ENCODE measurements around the gene RFWD3.

RFWD3 gene

DNA sequence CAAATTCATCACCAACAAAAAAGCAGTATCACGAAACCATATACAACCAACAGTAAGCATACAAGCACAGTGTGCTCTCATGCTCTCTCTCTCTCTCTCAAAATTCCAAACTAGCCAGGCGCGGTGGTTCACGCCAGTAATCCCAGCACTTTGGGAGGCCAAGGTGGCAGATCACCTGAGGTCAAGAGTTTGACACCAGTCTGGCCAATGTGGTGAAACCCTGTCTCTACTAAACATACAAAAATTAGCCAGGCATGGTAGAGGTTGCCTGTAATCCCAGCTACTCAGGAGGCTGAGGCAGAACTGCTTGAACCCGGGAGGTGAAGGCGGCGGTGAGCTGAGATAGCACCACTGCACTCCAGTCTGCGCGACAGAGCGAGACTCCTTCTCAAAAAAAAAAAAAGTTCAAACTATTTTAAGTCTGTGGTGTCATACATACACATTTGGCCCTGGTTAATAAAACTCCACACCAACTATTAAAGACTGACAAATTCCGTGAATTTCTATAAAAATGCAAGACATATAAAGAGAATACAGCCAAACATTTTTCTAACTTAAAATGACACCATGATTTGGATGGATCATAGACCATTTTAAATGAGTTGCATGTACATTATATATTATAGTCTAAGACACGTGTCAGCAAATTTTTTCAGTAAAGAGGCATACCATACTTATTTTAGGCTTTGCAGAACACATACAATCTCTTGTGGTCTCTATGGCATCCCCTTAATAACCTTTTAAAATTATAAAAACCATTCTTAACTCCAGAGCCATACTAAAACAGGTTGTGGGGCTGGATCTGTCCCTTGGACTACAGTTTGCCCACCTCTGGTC is 90.7 kb downstream of the RFWD3 start:
- H3K9ac ChIP-seq (ENCODE audit: low read length) = no peak overlapping the region
- peaks cover 75% of the 10 kb centered on the region for H3K79me2 ChIP-seq (ENCODE audit: low read length)

DNA sequence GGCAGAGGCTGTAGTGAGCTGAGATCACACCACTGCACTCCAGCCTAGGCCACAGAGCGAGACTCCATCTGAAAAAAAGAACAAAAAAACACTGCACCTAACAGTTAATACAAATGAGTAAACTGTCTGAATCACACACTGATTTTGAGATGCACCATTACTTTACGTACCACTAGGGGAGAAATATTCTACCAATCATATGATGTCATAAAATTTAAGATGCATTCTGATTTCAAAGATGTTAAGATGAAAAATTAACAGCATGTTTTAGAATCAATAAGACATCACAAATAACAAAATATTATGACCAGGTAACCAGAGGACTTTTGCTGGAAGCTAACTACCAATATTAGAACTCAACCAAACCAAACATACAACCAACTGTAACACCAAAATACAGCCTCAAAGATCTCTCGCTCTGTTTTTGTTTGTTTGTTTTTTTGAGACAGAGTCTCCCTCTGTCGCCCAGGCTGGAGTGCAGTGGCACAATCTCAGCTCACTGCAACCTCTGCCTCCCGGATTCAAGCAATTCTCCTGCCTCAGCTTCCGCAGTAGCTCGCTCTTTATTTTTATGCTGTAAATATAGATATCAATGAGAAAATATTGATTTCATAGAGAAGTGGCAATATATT is 91.4 kb downstream of the RFWD3 start:
- DNase-seq = no peak
- H3K9ac ChIP-seq (ENCODE audit: low read length) = no peak overlapping the region
- peaks cover 75% of the 10 kb centered on the region for H3K79me2 ChIP-seq (ENCODE audit: low read length)
- H4K20me1 ChIP-seq (ENCODE audit: insufficient read depth, low read length) = no peaks in the 10 kb centered on the region
- H3K9me3 ChIP-seq (replicated peaks; ENCODE audit: insufficient read depth, low read length) = no peaks in the 10 kb centered on the region
- no peak overlapping the region for H3K4me2 ChIP-seq (ENCODE audit: low read depth, low read length)
- H3K9me2 ChIP-seq (replicated peaks; ENCODE audit: insufficient read depth, low read length) = no peaks in the 10 kb centered on the region
- no peaks in the 10 kb centered on the region for H3K36me3 ChIP-seq (replicated peaks; ENCODE audit: insufficient read depth, low read length)
- H3K27me3 ChIP-seq (replicated peaks; ENCODE audit: insufficient read depth, low read length) = no peaks in the 10 kb centered on the region
- no peak for TF ChIP-seq CTCF (IDR thresholded peaks at IDR 0.05; ENCODE audit: low read length)
- TF ChIP-seq EZH2 (optimal IDR thresholded peaks at IDR 0.05; ENCODE audit: low read depth, low read length) = no peak
- no peak for TF ChIP-seq EZH2phosphoT487 (IDR thresholded peaks at IDR 0.05; ENCODE audit: low read length)
- H3K4me3 ChIP-seq (ENCODE audit: low read length) = no peak overlapping the region
- 0 out of 2 replicates have a peak, but pooled peaks cover 5% of the 10 kb centered on the region for H3K4me1 ChIP-seq (ENCODE audit: low read length)
- no peak overlapping the region for H3K27ac ChIP-seq (ENCODE audit: low read length)
- H2AFZ ChIP-seq (ENCODE audit: low read length) = no peak overlapping the region
- no peaks in the 10 kb centered on the region for H3F3A ChIP-seq (ENCODE audit: insufficient read depth, low read length)

More for the DNA sequence above, 90.7 kb downstream of the RFWD3 start:
- Histone ChIP-seq H3K9me2 (replicated peaks; ENCODE audit: insufficient read depth, low read length) (no peaks in the 10 kb centered on the region), H3K4me2 (ENCODE audit: low read depth, low read length) (no peak overlapping the region), H3K4me1 (ENCODE audit: low read length) (peaks cover 5% of the 10 kb centered on the region; the same call in 1 of the 2 replicates), H3F3A (ENCODE audit: insufficient read depth, low read length) (no peaks in the 10 kb centered on the region), H3K36me3 (replicated peaks; ENCODE audit: insufficient read depth, low read length) (no peaks in the 10 kb centered on the region), H3K27me3 (replicated peaks; ENCODE audit: insufficient read depth, low read length) (no peaks in the 10 kb centered on the region), H2AFZ (ENCODE audit: low read length) (no peak overlapping the region), H3K27ac (ENCODE audit: low read length) (no peak overlapping the region), H3K4me3 (ENCODE audit: low read length) (no peak overlapping the region), H4K20me1 (ENCODE audit: insufficient read depth, low read length) (no peaks in the 10 kb centered on the region), H3K9me3 (replicated peaks; ENCODE audit: insufficient read depth, low read length) (no peaks in the 10 kb centered on the region)
- TF ChIP-seq CTCF (IDR thresholded peaks at IDR 0.05; ENCODE audit: low read length) (no peak), EZH2phosphoT487 (IDR thresholded peaks at IDR 0.05; ENCODE audit: low read length) (no peak), EZH2 (optimal IDR thresholded peaks at IDR 0.05; ENCODE audit: low read depth, low read length) (no peak)
- DNase-seq = no peak

DNA sequence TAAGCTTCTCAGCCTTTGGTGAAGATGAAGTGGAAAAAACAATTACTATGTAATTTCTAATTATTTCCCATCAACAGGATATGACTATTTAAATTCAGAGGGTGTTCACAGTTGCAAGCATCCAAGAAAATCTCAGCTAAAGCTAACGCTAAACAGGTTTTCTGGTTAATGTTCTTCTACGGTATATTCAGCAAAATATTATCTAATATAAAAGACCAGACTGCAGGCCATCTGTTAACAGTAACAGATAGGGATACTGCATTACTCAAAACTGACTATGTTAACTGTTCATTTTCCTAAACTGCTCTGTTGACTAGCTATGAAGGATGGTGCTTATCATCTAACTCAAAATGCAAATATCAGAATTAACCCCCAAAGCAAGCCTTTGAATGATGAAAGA is 92.5 kb downstream of the RFWD3 start:
- H3K9me2 ChIP-seq (replicated peaks; ENCODE audit: insufficient read depth, low read length) = no peaks in the 10 kb centered on the region
- no peaks in the 10 kb centered on the region for H3K27me3 ChIP-seq (replicated peaks; ENCODE audit: insufficient read depth, low read length)
- H3K79me2 ChIP-seq (ENCODE audit: low read length) = peaks cover 70% of the 10 kb centered on the region
- no peak overlapping the region for H3K4me3 ChIP-seq (ENCODE audit: low read length)
- H3K27ac ChIP-seq (ENCODE audit: low read length) = no peak overlapping the region
- no peaks in the 10 kb centered on the region for H4K20me1 ChIP-seq (ENCODE audit: insufficient read depth, low read length)
- 0 out of 2 replicates have a peak, but pooled peaks cover 5% of the 10 kb centered on the region for H3K4me1 ChIP-seq (ENCODE audit: low read length)
- no peak overlapping the region for H3K4me2 ChIP-seq (ENCODE audit: low read depth, low read length)
- DNase-seq = no peak
- no peaks in the 10 kb centered on the region for H3F3A ChIP-seq (ENCODE audit: insufficient read depth, low read length)
- H3K9ac ChIP-seq (ENCODE audit: low read length) = no peak overlapping the region
- H3K36me3 ChIP-seq (replicated peaks; ENCODE audit: insufficient read depth, low read length) = no peaks in the 10 kb centered on the region
- no peak for TF ChIP-seq CTCF (IDR thresholded peaks at IDR 0.05; ENCODE audit: low read length)
- TF ChIP-seq EZH2phosphoT487 (IDR thresholded peaks at IDR 0.05; ENCODE audit: low read length) = no peak
- TF ChIP-seq EZH2 (optimal IDR thresholded peaks at IDR 0.05; ENCODE audit: low read depth, low read length) = no peak
- H3K9me3 ChIP-seq (replicated peaks; ENCODE audit: insufficient read depth, low read length) = no peaks in the 10 kb centered on the region
- H2AFZ ChIP-seq (ENCODE audit: low read length) = no peak overlapping the region
